HG03460 (cell line): ENCODE results near the gene KCNN2.

Source experiments
- ATAC-seq: cut with Tn5 transposase; IDR thresholded peaks from one replicate; pipeline ENCODE4 v1.9.1; 2021; ENCODE audit not compliant: unreplicated experiment

KCNN2 gene

DNA sequence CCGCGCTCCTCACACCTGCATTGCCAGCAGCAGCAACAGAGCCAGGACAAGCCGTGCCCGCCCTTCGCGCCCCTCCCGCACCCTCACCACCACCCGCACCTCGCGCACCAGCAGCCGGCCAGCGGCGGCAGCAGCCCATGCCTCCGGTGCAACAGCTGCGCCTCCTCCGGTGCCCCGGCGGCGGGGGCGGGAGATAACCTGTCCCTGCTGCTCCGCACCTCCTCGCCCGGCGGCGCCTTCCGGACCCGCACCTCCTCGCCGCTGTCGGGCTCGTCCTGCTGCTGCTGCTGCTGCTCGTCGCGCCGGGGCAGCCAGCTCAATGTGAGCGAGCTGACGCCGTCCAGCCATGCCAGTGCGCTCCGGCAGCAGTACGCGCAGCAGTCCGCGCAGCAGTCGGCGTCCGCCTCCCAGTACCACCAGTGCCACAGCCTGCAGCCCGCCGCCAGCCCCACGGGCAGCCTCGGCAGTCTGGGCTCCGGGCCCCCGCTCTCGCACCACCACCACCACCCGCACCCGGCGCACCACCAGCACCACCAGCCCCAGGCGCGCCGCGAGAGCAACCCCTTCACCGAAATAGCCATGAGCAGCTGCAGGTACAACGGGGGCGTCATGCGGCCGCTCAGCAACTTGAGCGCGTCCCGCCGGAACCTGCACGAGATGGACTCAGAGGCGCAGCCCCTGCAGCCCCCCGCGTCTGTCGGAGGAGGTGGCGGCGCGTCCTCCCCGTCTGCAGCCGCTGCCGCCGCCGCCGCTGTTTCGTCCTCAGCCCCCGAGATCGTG lies 517 bp downstream of the KCNN2 start:
- peak; percentile 22 for ATAC-seq

DNA sequence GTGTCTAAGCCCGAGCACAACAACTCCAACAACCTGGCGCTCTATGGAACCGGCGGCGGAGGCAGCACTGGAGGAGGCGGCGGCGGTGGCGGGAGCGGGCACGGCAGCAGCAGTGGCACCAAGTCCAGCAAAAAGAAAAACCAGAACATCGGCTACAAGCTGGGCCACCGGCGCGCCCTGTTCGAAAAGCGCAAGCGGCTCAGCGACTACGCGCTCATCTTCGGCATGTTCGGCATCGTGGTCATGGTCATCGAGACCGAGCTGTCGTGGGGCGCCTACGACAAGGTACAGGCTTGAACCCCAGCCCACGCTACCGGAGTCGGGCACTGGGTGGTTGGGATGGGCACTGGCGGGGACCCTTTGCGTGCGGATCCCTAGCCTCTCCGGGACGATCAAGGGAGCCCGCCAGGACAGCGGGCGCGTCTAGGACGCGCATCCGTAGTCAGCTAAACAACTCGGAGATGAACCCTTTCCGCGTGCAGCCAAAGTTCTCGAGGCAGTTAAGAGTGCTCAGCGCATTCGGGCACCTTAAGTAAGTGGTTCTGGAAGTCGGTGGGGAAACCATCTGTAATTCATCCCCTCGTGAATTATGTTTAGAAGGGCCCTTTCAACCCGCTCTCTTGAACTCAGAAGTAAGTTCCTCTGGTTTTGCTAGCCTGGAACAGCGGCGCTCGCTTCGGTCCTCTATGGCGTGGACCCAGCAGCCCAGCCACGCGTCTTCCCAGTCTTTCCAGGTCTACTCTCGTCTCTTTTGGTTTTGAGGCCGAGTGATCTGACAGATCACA lies 1.3 kb downstream of the KCNN2 start:
- ATAC-seq, result no peak

DNA sequence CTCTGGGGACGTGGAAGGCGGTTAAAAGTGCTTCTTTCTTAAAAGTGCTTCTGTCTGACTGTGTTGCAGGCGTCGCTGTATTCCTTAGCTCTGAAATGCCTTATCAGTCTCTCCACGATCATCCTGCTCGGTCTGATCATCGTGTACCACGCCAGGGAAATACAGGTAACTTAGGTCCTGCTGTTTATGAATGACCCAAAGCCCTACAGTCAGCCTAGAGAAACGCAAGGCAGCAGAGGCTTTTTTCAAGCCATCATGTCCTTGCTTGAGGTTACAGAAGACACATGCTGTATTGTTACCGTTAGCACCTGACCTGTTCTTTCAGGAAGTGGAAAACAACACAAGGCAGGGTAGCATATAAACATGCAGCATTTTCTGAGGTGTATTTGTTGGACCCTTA lies 2.0 kb downstream of the KCNN2 start:
- ATAC-seq, result no peak

DNA sequence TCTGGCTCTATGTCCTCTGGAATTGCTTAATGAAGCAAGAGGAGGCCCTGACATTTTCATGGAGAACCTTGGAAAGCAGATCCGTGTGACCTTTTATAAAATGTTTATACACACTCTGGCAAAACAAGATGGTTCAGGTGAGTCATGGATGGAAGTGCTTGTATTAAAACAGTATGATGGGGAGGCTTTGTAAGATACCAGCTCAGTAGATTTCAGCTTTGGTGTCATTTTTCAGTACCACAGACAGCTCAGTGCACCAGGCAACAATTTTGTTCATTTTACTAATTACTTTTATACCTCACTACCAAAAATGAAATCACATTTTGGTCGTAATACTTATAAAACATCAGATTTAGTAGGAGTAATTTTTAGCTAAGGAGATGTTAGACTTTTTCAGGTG lies 5.2 kb downstream of the KCNN2 start:
- ATAC-seq, result no peak

DNA sequence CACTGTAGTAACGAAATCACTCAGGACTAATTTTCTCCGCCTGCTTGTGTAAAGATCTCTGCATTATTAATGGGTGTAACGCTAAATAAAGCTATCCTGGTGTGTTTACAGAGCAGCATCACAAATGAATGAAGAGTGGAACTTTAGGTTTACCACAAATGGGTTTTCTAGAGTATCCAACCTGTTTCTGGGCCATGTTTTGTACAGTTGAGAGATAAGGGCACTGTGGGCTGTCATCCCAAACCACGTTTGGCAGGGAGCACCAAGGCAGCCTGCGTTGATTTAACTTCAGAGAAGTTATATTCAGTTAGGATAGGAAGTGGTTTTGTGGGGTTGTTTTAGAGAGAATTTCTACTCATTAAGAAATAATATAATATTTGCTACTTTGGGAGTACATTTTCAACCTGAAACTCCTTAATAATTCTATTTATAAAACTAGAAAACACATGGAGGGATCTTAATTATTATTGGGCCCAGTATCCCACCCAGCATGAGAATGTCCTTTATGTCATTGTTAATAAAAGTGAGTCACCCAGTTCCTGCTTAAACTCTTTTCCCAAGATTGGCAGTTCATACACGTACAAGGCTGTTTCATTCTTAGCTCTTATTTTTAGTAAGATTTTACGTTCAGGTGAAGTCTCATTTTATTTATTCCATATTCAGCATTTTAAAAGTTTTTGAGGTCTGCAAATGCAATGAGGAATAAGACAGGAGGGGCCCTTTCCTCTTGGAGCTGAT lies 8.0 kb downstream of the KCNN2 start:
- ATAC-seq, result no peak

DNA sequence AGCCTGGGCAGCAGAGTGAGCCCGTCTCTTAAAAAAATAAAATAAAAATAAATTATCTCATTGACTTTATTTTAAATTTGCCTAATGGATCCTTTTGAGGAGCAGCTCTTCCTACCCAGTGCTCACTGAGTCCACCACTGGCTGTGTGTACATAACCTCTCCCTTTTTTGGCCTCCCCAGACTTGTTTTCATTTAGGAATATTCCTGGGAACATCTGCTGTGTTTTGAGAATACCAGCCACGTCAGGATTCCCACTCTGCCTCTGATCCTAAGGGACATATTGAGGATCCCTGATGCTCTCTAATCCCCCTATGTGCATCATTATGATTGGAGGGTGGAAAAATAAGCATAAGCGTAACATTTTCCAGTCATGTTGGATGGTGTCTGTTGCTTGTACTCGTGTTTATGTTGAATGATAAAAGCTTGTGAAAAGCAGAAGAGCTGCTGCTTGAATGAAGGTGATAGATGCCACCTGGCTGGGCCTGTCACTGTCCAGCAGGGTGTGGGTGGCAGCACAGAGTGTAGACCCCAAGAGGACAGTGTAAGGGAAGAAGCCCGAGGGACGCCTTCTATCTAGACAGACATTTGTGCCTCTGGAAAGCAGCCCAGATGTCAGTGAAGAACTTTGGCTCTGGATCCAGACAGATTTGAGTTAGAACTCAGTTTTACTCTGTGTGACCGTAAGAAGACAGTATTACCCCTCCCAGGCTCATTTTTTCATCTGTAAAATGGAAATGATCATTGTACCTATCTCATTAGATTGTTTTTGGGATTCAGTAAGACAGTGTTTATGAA lies 15.4 kb downstream of the KCNN2 start:
- no peak for ATAC-seq

DNA sequence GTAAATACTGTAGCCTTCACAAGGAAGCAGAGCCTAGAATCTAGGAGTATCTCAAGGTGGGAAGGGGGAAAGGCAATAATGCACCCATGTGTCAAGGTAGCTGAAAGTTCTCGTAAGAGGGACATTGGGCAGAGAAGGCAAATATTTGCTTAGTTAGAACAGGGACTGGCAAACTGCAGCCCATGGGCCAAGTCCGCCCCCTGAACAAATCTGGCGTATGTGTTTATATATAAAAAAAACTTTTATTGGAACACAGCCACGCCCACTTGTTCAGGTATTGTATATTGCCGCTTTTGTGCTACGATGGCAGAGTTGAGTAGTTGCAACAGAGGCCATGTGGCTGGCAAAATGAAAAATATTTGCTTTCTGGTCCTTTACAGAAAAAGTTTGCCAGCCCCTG lies 16.1 kb downstream of the KCNN2 start:
- no peak for ATAC-seq

DNA sequence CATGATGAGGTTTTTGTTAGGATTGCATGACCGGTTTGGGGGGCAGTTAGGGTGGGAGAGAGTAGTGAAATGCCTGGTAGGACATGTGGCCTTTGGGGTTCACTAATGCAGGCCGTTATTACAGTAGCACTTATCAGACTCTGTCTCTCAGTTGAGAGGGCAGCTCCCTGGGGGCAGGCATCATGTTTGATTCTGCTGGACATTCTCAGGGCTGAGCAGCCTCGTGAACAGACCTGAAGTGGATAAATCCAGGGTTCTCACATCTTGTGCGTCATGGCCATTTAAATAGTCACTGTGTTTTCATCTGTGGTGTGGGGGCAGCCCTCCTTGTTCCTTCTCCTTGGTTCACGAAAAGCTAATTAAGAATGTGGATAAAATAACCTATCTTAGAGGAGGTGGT lies 18.9 kb downstream of the KCNN2 start:
- ATAC-seq, result no peak

DNA sequence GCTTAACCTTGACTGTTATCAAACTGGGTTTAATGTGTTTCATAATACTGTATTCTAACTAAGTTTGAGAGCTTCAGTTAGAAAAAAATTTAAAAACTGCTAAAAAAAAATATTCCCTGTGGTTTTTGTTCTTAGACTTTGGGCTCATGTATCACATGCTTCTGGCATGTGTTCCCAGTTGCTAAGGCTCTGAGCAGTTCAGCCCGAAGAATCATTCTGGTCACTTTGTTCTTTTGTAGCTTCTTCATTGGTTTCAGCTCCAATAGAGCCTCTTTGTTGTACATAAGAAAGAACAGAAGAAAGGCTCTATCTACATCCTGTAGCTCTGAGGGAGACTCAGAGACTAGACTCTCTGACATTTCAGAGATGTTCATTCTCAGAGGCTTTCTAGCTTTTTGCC lies 25.6 kb downstream of the KCNN2 start:
- no peak for ATAC-seq

DNA sequence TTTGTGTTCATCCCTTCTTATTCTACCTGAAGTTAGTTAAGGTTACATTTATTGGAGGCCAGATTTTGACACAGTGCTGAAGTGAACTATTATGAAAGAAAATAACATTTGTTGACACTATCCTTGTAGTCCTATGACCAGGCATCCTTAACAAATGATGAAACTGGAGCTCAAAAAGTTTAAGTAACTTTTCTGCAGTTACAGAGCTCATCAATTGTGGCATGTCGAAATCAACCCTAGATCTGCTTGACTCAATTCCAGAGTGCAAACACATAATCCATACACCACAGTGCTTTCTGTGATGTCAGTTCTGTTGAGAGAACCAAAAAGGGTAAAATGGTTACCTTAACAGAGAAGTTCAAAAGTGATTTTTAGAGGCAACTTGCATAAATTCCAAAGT lies 28.6 kb downstream of the KCNN2 start:
- ATAC-seq, result no peak

DNA sequence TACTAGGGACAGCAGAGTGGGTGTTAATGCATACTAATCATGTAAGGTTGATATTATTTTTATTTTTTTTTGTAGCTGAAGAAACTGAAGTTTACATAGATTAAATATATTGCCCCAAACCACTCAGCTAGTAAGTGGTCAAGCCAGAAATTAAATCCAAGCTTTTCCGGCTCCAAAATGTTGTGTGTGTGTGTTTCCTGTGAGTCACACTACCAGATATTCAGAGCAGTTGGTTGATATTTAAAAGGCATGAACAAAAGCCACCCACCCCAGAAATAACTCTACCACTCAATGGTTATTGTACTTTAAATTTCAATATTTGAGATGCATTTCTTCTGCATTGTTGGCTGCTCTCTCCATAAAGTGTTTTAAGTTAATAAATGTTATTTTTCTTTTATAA lies 29.5 kb downstream of the KCNN2 start:
- ATAC-seq, result no peak

DNA sequence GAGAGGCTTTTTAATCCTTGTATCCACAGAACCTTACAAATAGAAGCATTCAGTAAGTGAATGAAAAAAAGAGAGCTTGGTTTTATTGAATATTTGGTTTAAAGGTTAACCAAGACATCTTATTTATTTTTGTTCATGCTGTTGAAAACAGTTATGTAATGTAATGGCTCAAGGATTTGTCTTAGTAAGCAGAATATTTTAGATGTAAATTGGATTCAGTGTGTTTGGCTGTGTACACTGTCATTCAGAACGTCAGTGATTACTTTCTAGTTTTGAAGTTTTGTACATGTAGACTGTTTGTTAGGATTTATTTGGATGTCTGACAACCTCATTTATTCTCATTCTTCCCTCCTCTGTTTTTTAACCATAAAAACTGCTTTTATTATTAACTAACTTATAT lies 31.3 kb downstream of the KCNN2 start:
- ATAC-seq, result no peak

DNA sequence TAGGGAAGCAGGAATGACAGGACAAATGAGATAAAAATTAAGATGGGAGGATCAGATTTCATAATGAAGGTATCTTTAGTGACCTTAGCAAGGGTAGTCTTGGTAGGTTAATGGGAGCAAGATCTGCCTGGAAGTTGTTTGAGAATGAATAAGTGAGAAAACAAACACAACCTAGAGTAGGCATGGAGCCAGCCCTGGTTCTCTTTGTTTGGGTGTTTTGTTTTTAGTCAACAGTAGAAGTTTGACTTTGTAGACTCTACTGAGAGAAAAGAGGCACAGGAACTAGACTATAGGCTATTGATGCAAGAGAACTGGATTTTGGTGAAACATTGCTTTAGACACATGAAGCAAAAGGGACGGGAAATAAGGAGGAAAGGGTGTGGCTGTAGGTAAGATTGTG lies 40.3 kb downstream of the KCNN2 start:
- ATAC-seq, result no peak

DNA sequence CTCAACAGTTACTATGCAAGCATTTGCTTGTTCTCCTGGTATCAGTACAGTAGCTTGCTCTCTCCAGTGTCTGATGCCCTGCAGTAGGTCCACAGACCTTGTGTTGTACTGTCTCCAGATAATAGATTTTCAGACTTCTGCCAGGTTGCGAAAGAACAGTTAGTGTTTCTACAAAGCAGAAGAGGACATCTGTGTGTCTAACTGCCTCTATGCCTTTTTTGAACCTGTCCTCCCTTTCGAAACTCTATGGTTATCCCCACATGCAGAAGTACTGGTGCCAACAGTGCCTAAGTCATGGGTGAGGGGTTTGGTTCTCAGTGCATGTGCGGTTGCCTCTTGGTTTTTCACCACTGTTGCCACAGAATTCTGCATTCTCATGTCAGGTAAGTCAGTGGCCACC lies 45.9 kb downstream of the KCNN2 start:
- no peak for ATAC-seq

DNA sequence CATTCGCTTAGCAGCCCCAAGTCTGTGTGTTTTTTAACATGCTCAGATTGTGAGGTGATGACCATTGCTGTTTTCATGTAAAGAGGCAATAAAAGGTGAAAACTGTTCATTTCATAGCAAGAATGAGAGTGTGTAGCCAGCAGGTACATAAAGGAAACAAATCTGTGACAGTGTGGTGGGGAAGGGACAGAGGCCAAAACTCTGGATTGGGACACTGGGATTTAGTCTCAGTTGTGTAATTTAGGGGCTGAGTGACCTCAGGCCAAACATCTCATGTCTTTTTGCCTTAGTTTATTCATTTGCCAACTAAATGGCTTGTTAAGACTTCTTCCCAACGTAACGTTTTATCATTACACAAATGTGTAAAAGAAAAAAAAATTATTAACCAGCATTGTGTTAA lies 47.0 kb downstream of the KCNN2 start:
- no peak for ATAC-seq

DNA sequence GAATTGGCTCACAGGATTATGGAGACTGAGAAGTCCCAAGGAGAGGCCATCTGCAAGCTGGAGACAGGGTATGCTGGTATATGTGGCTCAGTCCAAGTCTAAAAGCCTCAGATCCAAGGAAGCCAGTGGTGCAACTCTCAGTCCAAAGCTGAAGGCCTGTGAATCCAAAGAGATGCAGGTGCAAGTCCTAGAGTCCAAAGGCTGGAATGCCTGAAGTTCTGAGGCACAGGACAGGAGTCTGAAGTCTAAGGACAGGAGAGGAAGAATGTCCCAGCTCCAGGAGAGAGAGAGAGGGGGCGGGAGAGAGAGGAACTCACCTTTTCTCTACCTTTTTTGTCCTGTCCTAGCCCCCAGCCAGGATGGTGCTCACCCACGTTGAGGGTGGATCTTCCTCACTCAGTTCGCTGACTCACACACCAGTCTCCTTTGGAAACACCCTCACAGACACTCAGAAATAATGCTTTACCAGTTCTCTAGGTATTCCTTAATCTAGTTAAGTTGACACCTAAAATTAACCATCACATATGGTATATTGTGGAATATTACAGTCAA lies 49.6 kb downstream of the KCNN2 start:
- ATAC-seq, result no peak

DNA sequence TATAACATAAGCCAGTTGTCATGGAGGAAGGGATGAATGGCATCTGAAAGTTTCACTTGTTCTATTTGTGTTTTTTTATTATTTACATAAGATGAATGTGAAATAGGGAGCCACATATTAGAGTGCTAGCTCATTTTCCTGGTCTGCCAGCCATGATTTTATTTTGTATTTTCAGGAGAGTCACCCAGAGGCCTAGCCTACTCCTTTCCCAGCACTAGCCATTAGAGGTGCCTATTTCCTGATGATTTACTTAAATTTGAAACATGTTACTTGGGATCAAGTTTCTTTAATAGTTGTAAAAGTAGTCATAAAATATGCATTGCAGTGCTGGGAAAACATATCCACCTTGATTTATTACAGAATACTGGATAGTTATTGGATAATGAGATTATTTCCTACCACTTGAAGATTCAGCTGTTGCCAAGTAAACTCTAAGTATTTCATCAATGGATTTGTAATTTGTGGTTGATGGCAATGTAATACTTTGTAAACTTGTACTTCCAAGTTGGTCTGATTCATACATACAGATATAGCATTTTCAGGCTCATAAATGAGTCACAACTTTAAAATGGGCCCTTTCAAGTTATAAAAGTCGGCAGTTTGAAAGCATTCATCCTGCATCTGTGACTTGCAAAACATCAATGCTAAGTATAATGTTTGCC lies 50.8 kb downstream of the KCNN2 start:
- ATAC-seq, result no peak

DNA sequence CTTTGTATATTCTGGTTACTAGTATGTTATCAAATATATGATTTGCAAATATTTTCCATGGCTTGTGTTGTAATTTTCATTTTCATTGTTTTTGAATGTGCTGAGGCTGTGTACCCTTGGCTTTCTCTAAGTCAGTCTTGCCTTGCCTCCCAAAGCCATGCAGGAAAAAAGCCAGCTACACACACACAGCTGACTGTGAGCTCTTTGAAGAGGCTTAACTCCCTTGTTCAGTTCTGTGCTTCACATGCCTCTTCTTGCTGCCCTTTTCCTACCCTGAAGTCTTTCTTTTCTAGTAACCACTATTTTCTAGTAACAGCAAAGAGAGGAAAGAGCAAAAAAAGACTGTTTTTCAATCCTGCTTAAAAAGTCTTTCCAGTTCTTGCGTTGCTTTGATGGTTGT lies 53.9 kb downstream of the KCNN2 start:
- no peak for ATAC-seq

DNA sequence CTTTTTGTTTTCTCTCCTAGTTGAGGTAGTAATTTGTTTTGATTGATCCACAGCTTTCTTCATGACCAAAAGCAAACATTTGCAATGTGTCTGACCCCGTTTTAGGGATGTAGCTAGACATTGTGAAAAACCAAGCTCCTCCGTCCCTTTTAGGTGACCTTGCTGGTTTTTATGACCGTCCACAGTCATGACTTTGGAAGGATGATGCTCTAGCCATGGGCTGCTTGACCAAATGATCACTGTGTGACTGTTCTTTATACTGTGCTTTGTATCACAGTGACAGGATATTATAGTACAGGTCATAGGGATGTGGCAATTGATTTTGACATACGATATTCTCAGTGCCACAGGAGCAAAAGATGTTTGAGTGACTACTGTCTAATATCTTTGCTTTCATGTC lies 54.4 kb downstream of the KCNN2 start:
- no peak for ATAC-seq

DNA sequence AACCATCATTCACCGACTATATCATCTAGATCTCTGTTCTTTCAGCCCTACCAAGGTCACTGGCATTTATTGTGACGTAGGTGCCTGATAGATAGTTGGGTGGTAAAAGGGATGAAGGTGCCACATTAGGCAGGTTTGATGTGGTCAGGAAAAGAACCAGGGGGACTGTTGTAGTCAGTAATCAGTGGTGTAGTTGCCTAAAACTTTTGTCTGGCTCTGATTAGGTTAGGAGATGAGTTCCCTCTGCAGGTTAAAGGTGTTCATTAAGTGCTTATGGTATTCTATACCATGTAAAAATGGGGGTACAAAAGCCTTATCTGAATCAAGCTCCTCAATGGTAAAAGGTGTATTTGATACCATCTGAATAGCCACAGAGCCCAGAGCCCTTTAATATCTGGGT lies 55.6 kb downstream of the KCNN2 start:
- no peak for ATAC-seq
